Testis (tissue), 2 donors: ENCODE data around the gene ASAP2.

Experiments
- POLR2A ChIP-seq: fragments of 450-650 bp; IDR thresholded peaks from one replicate; pipeline ENCODE4 v1.6.1; 2017; ENCODE audit warnings: antibody characterized with exemption, mild to moderate bottlenecking, moderate library complexity
- TF ChIP-seq, protein P1 (sequence below), 3 experiments: fragments of 450-650 bp in 2 of 3; fragments of 200-600 bp in 1 of 3; sonication (generic) in 1 of 3; IDR thresholded peaks; one replicate each; pipeline ENCODE4 v1.5.1; 2016 to 2019; ENCODE audit warnings: antibody characterized with exemption in 3 of 3, mild to moderate bottlenecking in 2 of 3, moderate library complexity in 1 of 3

DNA sequence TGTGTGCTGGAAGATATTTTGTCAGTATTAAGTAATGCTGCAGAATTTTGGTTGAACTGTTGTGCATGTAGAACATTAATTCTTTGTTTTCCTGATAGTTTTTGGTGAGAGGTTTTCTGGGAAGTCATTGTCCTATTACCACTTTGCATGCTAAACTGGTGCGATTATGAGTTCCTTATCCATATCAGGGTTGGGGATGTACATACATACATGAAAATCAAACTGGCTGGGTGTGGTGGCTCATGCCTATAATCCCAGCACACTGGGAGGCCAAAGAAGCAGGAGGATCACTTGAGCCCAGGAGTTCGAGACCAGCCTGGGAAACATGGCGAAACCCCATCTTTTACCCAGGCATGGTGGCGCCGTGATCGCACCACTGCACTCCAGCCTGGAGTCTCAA lies 34.6 kb downstream of the ASAP2 start:
- TF ChIP-seq POLR2A = no peak
- TF ChIP-seq, protein P1, sequence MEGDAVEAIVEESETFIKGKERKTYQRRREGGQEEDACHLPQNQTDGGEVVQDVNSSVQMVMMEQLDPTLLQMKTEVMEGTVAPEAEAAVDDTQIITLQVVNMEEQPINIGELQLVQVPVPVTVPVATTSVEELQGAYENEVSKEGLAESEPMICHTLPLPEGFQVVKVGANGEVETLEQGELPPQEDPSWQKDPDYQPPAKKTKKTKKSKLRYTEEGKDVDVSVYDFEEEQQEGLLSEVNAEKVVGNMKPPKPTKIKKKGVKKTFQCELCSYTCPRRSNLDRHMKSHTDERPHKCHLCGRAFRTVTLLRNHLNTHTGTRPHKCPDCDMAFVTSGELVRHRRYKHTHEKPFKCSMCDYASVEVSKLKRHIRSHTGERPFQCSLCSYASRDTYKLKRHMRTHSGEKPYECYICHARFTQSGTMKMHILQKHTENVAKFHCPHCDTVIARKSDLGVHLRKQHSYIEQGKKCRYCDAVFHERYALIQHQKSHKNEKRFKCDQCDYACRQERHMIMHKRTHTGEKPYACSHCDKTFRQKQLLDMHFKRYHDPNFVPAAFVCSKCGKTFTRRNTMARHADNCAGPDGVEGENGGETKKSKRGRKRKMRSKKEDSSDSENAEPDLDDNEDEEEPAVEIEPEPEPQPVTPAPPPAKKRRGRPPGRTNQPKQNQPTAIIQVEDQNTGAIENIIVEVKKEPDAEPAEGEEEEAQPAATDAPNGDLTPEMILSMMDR (IDR thresholded peaks at IDR 0.05) = no peak
